ENCODE results near the gene NUDT9. TPM values are rescaled to one million over a fixed set of nuclear protein-coding genes. Genes with fewer than 3 reads are reported as not detected.
"Not testable (repeated sequence)": the region's sequence is repeated elsewhere in the genome, so short reads cannot be mapped to it uniquely, and the experiment has no call there.

NUDT9 gene
- total RNA-seq, 1 donor from 2014 or later = 43.9 TPM

GRCh38 chr4:87406462-87406861 is 15.9 kb upstream of the NUDT9 start:
- intact Hi-C loops (cut with DNase I) = no loop called here
- Histone ChIP-seq H3K27me3 (no peaks in the 10 kb centered on the region), H3K36me3 (no peaks in the 10 kb centered on the region), H3K27ac (no peak overlapping the region), H3K4me3 (no peak overlapping the region), H3K9me3 (no peaks in the 10 kb centered on the region), H3K4me1 (no peaks in the 10 kb centered on the region)
- no peak for ATAC-seq
- no peak for TF ChIP-seq CTCF (IDR thresholded peaks at IDR 0.05)
- DNase-seq = no peak

- intact Hi-C loops (cut with DNase I); H3K9me3 ChIP-seq; H3K4me1 ChIP-seq; H3K4me3 ChIP-seq; H3K36me3 ChIP-seq; H3K27me3 ChIP-seq; H3K27ac ChIP-seq; ATAC-seq; DNase-seq: not testable (repeated sequence)
Observed at GRCh38 chr4:87406902-87407301, 15.5 kb upstream of the NUDT9 start.

- Histone ChIP-seq H3K9me3 (no peaks in the 10 kb centered on the region), H3K27ac (no peak overlapping the region), H3K4me1 (no peaks in the 10 kb centered on the region), H3K27me3 (no peaks in the 10 kb centered on the region), H3K36me3 (no peaks in the 10 kb centered on the region), H3K4me3 (no peak overlapping the region)
- intact Hi-C loops (cut with DNase I) = no loop called here
- no peak for ATAC-seq
- DNase-seq = no peak
- TF ChIP-seq CTCF (IDR thresholded peaks at IDR 0.05) = no peak
Observed at GRCh38 chr4:87409420-87409939, 12.9 kb upstream of the NUDT9 start.

DNA sequence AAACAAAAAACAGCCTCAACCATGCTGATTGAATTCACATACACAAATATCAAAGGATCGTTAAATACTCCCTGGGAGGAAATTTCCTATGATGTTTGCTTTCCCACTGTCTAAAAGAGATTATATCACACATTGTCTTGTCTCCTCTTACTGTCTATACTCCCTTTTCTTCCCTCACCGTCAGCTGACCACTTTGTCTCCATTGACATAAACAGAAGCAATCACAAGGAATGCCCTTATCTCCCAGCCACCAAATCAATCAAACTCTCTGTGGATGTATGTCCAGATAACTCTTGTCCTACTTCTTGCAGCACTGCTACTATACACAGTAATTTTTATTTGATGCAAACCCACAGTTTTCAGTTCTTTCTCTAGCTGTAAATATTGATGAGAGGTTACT is 12.2 kb upstream of the NUDT9 start:
- no peaks in the 10 kb centered on the region for H3K9me3 ChIP-seq
- H3K27me3 ChIP-seq = no peaks in the 10 kb centered on the region
- H3K36me3 ChIP-seq = no peaks in the 10 kb centered on the region
- TF ChIP-seq CTCF (IDR thresholded peaks at IDR 0.05) = no peak
- H3K4me3 ChIP-seq = no peak overlapping the region
- DNase-seq (no peak), ATAC-seq (no peak)
- intact Hi-C loops (cut with DNase I) = no loop called here
- H3K4me1 ChIP-seq = no peaks in the 10 kb centered on the region
- H3K27ac ChIP-seq = no peak overlapping the region

- no peak for TF ChIP-seq CTCF (IDR thresholded peaks at IDR 0.05)
- Histone ChIP-seq H3K4me3 (no peak overlapping the region), H3K9me3 (no peaks in the 10 kb centered on the region), H3K27me3 (no peaks in the 10 kb centered on the region), H3K4me1 (no peaks in the 10 kb centered on the region), H3K27ac (no peak overlapping the region), H3K36me3 (no peaks in the 10 kb centered on the region)
- ATAC-seq (no peak), DNase-seq (no peak)
- intact Hi-C loops (cut with DNase I) = no loop called here
Observed at GRCh38 chr4:87410679-87411078, 11.7 kb upstream of the NUDT9 start.

- no peaks in the 10 kb centered on the region for H3K4me1 ChIP-seq
- TF ChIP-seq CTCF (IDR thresholded peaks at IDR 0.05) = no peak
- H3K36me3 ChIP-seq = no peaks in the 10 kb centered on the region
- DNase-seq = no peak
- intact Hi-C loops (cut with DNase I) = no loop called here
- H3K27ac ChIP-seq = no peak overlapping the region
- H3K4me3 ChIP-seq = no peak overlapping the region
- no peaks in the 10 kb centered on the region for H3K9me3 ChIP-seq
- no peak for ATAC-seq
- no peaks in the 10 kb centered on the region for H3K27me3 ChIP-seq
Observed at GRCh38 chr4:87414816-87415215, 7.6 kb upstream of the NUDT9 start.

Measured in upper lobe of right lung (tissue), 1 donor.